ENCODE measurements around the gene ASCL2.
A peak's percentile ranks its signal among the peaks of the same experiment; 100 is the strongest.
"Not testable (repeated sequence)": the region's sequence is repeated elsewhere in the genome, so short reads cannot be mapped to it uniquely, and the experiment has no call there.

Gene ASCL2

GRCh38 chr11:2296913-2297622, 26.7 kb upstream of the ASCL2 start:
- DNase-seq, result peak; percentile 10

GRCh38 chr11:2295971-2296912, 25.9 kb upstream of the ASCL2 start:
- DNase-seq, result no peak

GRCh38 chr11:2294926-2295290, 24.5 kb upstream of the ASCL2 start:
- DNase-seq, result no peak

DNA sequence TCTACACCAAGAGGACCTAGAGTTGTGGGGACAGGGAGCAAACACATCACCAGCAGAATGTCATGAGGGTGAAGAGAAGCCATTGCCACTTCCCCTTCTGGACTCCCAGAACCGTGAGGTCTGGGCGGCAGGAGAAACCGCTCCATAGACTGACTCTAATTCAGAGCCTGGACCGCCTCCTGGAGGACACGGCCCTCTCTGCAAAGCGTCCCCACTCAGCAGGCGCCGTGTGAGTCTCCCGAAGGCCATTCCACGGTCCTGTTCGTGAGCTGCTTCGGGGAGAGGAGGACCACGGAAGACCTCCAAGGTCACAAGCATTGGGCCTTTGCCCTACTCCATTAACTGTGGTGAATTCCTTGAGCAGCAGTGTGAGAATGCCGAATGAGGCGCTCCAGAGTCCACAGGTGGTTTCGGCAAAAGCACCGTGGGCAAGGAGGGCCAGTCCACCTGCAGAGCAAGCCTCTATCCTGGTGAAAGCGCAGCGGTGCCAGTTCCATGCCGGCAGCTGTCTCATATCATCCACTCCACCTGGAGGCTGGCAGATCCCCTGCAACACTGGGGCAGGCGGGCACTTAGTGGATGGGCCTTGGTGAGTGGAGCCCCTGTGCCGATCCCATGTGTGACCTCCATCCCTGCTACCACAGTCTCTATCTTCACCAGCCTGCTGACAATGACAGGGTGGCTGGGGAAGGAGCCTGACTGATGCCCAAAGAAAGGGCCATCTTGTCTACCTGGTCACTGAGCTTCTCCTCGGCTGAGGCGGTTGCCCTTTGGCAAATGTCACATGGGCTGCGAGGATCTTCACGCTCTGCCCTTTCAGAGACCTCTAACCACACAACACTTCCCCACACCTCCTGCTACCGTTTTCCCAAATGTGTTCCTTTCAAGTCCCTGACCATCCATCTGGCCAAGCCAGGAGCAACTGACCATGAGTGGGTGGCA, 23.9 kb upstream of the ASCL2 start:
- no peak for DNase-seq

DNA sequence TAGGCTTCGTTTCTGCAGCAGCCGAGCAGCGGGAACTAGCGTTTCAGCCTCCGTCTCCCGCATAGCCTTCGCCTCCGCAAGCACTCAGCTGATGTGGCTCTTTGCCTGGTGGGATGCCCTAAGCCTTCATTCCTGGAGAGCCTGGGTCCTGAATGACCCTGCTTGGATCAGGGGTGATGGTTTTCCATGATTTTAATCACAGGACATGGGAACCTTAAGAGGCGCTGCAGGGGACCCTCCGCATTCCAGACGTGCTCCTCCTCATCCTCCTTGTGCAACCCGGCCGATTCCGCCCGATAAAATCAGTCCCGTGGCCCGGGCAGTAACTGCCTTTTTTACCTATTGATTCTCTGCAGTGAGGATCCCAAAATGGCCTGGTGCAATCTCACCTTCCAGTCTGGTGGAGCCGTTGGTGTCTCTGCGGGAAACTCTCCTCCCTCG, 23.2 kb upstream of the ASCL2 start:
- DNase-seq, result no peak

GRCh38 chr11:2290351-2290841, 20.0 kb upstream of the ASCL2 start:
- DNase-seq, result peak; percentile 14

DNA sequence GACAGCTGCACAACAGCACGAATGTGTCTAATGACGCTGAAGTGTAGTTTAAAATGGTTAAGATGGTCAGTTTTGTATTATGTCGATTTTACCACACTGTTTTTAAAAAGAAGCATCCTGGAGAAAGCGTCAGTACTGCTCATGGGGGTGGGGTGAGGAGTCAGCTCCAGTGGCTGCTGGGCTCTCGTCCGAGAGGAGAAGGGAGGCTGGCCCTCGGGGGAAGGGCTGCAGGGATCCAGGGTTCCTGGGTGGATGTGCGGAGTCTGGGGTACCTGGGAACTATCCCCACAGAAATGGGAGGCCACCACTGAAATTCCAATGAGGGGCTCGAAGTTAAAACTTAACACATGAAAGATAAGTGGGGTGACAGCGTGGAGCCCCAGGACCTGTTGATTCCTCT, 19.5 kb upstream of the ASCL2 start:
- DNase-seq, result no peak

GRCh38 chr11:2289350-2289749, 19.0 kb upstream of the ASCL2 start:
- no peak for DNase-seq

DNA sequence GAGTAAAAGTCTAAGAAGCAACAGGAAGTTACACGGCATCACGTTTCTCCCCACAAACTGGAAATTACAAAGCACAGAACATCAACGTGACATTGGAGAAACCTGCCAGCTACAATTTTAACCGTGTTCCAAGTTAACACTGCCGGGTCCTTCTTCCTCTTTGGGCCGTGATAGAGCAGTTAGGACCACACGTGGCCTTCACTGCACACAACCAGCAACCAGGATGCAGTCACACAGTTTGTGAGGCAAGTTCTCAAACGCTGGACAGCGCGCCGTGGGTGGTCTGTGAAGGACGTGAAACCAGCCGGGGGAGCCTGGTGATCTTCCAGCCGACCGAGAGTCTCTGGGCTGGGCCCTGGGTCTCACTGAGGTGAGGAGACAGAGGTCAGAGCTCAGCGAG, 16.7 kb upstream of the ASCL2 start:
- DNase-seq, result peak; percentile 35

- not testable (repeated sequence) for DNase-seq
These were observed 16.0 kb upstream of the ASCL2 start for GRCh38 chr11:2286350-2286749.

DNA sequence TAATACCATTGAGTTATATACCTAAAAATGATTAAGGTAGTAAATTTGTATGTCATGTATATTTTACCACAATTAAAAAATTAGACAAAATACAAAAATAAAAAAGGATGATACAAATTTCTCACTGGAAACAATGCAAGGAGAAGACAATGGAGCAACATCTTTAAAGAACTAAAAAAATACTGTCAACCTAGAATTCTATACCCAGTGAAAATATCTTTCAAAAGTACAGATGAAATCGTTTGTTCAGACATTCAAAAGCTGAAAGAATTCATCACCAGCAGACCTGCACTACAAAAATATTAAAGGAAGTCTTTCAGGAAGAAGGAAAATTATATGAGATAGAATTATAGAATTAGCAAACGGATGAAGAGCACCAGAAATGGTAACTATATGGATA, 9.8 kb upstream of the ASCL2 start:
- no peak for DNase-seq

GRCh38 chr11:2277933-2278523, 7.6 kb upstream of the ASCL2 start:
- no peak for DNase-seq

GRCh38 chr11:2277008-2277346, 6.6 kb upstream of the ASCL2 start:
- peak; percentile 22 for DNase-seq

DNA sequence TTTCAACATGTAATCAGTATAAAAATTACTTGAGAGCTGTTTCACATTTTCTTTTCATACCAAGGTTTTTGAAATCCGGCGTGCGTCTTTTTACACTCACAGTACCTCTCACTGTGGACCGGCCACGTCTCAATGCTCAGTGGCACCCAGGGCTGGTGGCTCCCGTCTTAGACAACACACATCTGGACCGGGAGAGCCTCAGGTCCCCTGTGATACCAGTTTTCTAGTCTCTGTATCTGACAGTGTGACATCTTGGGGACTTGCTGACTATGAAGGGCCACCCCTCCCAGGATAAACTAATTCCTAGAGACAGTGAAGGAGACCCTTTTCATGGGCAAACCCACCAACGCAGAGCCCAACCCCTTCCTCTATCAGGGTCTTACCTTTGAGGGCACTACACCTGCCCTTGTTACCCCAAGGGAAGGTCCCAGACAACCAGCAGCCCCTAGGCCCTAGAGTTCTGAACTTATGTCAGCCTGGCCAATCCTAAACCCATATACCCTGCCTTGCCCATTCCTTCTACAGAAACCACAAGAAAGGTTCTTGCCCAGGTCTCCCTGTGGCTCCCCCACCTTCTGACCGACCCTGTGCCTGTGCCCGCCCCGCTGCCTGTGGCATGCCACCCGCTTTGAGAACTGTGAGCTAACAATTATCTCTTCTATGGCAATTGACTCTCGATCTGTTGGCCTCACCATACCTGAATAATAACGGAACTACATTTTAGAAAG, 6.1 kb upstream of the ASCL2 start:
- DNase-seq, result no peak

DNA sequence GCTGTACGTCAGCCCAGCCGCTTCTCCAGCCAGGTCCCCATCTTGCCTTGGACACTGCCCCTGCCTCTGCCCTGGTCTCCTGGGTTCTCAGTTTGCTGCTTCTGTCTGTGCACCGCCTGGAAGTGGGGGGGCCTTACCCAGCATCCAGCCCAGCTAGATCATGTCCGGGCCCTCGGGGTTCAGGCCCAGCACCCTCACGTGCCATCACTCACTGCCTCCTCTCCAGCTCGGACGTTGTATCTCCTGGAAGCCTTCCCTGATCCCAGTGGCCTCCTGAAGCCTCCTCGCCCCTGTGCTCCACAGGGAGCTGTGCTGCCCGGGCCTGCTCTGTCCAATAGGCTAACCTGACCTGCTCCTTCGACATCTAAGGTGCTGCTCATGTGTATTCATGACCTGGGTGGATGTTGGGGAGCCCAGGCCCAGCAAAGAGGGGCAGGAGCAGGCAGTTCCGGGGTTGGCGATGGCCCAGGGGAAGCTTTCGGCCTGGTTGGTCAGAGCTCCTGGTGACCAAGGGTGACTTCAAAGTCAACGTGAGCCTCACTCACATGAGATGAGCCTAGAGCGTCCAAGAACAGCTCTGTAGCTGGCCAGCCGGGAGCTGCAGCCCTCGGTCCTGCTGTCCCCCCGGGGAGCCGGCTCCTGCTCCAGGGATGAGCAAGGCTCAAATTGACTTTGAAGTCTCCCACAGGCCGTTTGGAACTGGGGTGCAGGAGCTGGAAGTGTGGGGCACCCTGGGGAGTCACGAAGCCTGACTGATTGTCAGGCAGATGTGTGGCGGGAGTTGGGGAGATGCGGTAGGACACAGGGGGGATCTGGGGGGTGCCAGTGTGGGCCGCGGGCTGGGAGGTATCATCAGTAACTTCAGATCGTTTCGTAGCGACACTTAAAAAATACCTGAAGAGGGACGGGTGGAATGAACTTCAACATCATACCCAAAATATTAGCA, 5.2 kb upstream of the ASCL2 start:
- DNase-seq, result no peak

DNA sequence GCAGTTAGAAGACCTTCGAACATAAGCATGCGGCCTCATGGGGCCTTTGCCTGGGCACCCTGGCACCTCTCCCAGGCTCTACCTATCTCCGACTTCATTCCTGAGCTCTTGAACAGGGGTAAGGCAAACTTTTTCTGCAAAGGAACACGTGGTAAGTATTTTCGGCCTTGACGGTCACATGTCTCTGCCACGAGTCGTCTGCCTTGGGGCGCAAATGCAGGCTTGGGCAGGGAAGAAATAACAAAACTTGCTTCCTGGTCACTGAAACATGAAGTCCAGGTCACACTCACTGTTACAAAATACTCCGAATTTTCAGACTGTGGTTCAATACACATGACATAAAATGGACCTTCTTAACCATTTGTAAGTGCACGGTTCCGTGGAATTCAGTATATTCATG, 3.4 kb upstream of the ASCL2 start:
- DNase-seq, result no peak

- no peak for DNase-seq
These were observed 2.9 kb upstream of the ASCL2 start for GRCh38 chr11:2273311-2273710.

- peak; percentile 12 for DNase-seq
These were observed 2.5 kb upstream of the ASCL2 start for GRCh38 chr11:2272946-2273280.

GRCh38 chr11:2272228-2272945, 2.0 kb upstream of the ASCL2 start:
- DNase-seq, result no peak

Measured in right hindlimb (tissue), 1 donor.